Testis (tissue), 2 donors: ENCODE results near the gene SETD5.
A peak's percentile ranks its signal among the peaks of the same experiment; 100 is the strongest.

Source experiments
- CTCF ChIP-seq, 3 experiments: fragments of 450-650 bp in 2 of 3; fragments of 200-600 bp in 1 of 3; sonication (generic) in 1 of 3; IDR thresholded peaks; one replicate each; pipeline ENCODE4 v1.5.1; 2016 to 2019; ENCODE audit warnings: antibody characterized with exemption in 3 of 3, mild to moderate bottlenecking in 2 of 3, moderate library complexity in 1 of 3
- POLR2A ChIP-seq: fragments of 450-650 bp; IDR thresholded peaks from one replicate; pipeline ENCODE4 v1.6.1; 2017; ENCODE audit warnings: antibody characterized with exemption, mild to moderate bottlenecking, moderate library complexity

DNA sequence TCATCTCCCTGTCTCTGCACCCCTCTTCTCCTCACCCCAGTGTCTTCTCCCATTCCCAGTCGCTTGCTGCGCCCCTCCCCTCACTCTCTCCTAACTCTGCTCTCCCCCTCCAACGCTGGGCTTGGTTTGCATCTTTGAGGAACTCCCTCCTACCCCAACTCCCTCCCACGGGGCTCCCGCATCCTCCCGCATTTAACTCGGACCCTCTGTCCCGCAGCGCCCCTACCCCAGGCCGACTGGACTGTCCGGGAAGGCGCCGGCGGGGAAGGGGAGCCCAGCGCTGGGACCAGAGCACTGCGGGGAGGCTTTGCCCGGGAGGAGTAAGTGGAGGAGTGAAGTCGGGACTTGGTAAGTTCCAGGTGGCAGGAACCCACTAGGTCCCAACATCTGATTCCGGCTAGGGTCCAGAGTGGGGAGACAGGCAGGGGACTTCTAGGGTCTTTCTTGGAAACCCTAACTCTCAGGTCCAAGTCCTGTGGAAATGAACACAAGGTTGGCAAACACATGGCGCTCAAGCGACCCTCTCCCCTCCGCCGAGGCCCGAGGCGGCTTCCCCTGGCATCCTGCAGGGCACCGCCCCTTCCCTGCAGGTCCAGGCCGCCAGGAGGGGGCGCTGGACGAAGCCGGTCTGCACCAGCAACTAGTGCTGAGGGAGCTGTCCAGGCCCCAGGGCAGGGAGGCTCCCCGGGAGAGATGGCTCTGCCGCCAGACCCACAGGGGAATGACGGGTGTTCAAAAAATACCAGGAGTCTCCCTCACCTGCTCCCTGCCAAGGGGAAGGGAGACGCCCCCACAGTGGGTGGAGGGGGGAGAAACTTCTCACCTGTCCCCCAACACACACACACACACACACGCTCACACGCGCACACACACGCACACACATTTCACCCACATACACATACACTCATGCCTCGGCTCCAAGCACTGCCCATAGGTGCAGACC lies 103.0 kb downstream of the SETD5 start:
- peak; percentile 48 to 68 (median 66) for TF ChIP-seq CTCF (IDR thresholded peaks at IDR 0.05)
- no peak for TF ChIP-seq POLR2A
